IMR-90 (cell line): ENCODE data around the gene CHRD. TPM values are rescaled to one million over a fixed set of nuclear protein-coding genes. Genes with fewer than 3 reads are reported as not detected.

Experiments used
- ATAC-seq: fragments of 200-7000 bp; cut with Tn5 transposase; 2 replicates; pipeline ENCODE4 v1.9.1; 2020; ENCODE audit warnings: low read depth, mild to moderate bottlenecking, moderate library complexity
- BruUV-seq: library from RNA; stranded (reverse); fragments of 400-500 nt; replicated peaks from 2 replicates; lab custom pipeline; 2021; lab: Mats Ljungman, UMichigan
- CTCF ChIA-PET: fragments of 300-600 bp; formaldehyde crosslinking; extraction: SDS; loops from one replicate; lab custom pipeline; 2021; ENCODE audit warnings: antibody characterized with exemption; lab: Yijun Ruan, JAX
- POLR2A ChIA-PET: fragments of 300-600 bp; sonication (Branson Sonifier 250); formaldehyde crosslinking; loops from one replicate; lab custom pipeline; 2022; ENCODE audit warnings: antibody characterized with exemption; ENCODE audit not compliant: unreplicated experiment; lab: Charles Lee
- DNase-seq: peaks from one replicate; pipeline ENCODE4 v3.0.0; 2013
- H2AFZ ChIP-seq: replicated peaks from 2 replicates; pipeline ENCODE3; 2013; ENCODE audit warnings: low read length, mild to moderate bottlenecking; ENCODE audit not compliant: poor library complexity
- H2AK5ac ChIP-seq: 2 replicates; pipeline ENCODE4 v1.6.1; 2013; ENCODE audit warnings: low read depth, low read length, inconsistent platforms
- H2AK9ac ChIP-seq: replicated peaks from 2 replicates; pipeline ENCODE3; 2013; ENCODE audit warnings: mild to moderate bottlenecking, low read depth, low read length, moderate library complexity; ENCODE audit not compliant: poor library complexity
- H2BK120ac ChIP-seq: 2 replicates; pipeline ENCODE4 v1.6.1; 2013; ENCODE audit warnings: low read depth, low read length, inconsistent platforms
- H2BK15ac ChIP-seq: 3 replicates; pipeline ENCODE4 v1.6.1; 2013; ENCODE audit warnings: low read depth, low read length, inconsistent platforms
- H2BK20ac ChIP-seq: 2 replicates; pipeline ENCODE4 v1.6.1; 2013; ENCODE audit warnings: low read depth, mild to moderate bottlenecking, inconsistent platforms, low read length, moderate library complexity
- H2BK5ac ChIP-seq: 2 replicates; pipeline ENCODE4 v1.6.1; 2013; ENCODE audit warnings: mild to moderate bottlenecking, low read depth, low read length, inconsistent platforms; ENCODE audit not compliant: poor library complexity, severe bottlenecking
- H3K14ac ChIP-seq: replicated peaks from 2 replicates; pipeline ENCODE4 v1.6.1; 2013; ENCODE audit warnings: low read depth, low read length, inconsistent platforms
- H3K18ac ChIP-seq: 2 replicates; pipeline ENCODE4 v1.6.1; 2013; ENCODE audit warnings: low read depth, low read length, control low read depth
- H3K23ac ChIP-seq: 2 replicates; pipeline ENCODE4 v1.6.1; 2013; ENCODE audit warnings: low read depth, low read length, inconsistent platforms
- H3K27ac ChIP-seq: 2 replicates; pipeline ENCODE4 v1.5.1; 2013; ENCODE audit warnings: mild to moderate bottlenecking, control low read depth, low read length; ENCODE audit not compliant: insufficient read depth
- H3K27me3 ChIP-seq: 2 replicates; pipeline ENCODE4 v1.6.1; 2013; ENCODE audit warnings: low read length; ENCODE audit not compliant: control insufficient read depth, insufficient read depth
- H3K36me3 ChIP-seq: 2 replicates; pipeline ENCODE4 v1.6.1; 2013; ENCODE audit warnings: low read length, mixed read lengths; ENCODE audit not compliant: control insufficient read depth, insufficient read depth
- H3K4ac ChIP-seq: 2 replicates; pipeline ENCODE4 v1.6.1; 2013; ENCODE audit warnings: low read depth, low read length, inconsistent platforms
- H3K4me1 ChIP-seq: 2 replicates; pipeline ENCODE4 v1.6.1; 2013; ENCODE audit warnings: low read length, mixed read lengths; ENCODE audit not compliant: control insufficient read depth, insufficient read depth
- H3K4me2 ChIP-seq: 2 replicates; pipeline ENCODE4 v1.6.1; 2013; ENCODE audit warnings: low read depth, mild to moderate bottlenecking, control low read depth, low read length, moderate library complexity
- H3K4me3 ChIP-seq: 2 replicates; pipeline ENCODE4 v1.5.1; 2013; ENCODE audit warnings: low read depth, mild to moderate bottlenecking, control low read depth, low read length, moderate library complexity; ENCODE audit not compliant: insufficient read depth
- H3K56ac ChIP-seq: 2 replicates; pipeline ENCODE4 v1.6.1; 2013; ENCODE audit warnings: low read length, inconsistent platforms; ENCODE audit not compliant: insufficient read depth; ENCODE audit errors: extremely low read depth
- H3K79me1 ChIP-seq, 2 experiments: 2 replicates each; pipeline ENCODE4 v1.6.1; 2013; ENCODE audit warnings: low read length in 2 of 2, inconsistent platforms in 1 of 2, low read depth in 1 of 2
- H3K9ac ChIP-seq: 2 replicates; pipeline ENCODE4 v1.6.1; 2013; ENCODE audit warnings: low read depth, low read length, control low read depth
- H3K9me1 ChIP-seq: 2 replicates; pipeline ENCODE4 v1.6.1; 2013; ENCODE audit warnings: low read length, inconsistent platforms; ENCODE audit not compliant: insufficient read depth
- H3K9me3 ChIP-seq: 2 replicates; pipeline ENCODE4 v1.6.1; 2013; ENCODE audit warnings: low read length; ENCODE audit not compliant: control insufficient read depth, insufficient read depth
- H4K20me1 ChIP-seq: 2 replicates; pipeline ENCODE4 v1.6.1; 2013; ENCODE audit warnings: low read length, inconsistent platforms; ENCODE audit not compliant: insufficient read depth
- H4K5ac ChIP-seq: 2 replicates; pipeline ENCODE4 v1.6.1; 2013; ENCODE audit warnings: mild to moderate bottlenecking, low read depth, low read length, control low read depth
- H4K8ac ChIP-seq, 2 experiments: 2 replicates each; pipeline ENCODE4 v1.6.1; 2013; ENCODE audit warnings: low read depth in 2 of 2, low read length in 2 of 2, control low read depth in 1 of 2, inconsistent platforms in 1 of 2
- H4K91ac ChIP-seq: 2 replicates; pipeline ENCODE4 v1.6.1; 2013; ENCODE audit warnings: low read depth, low read length, inconsistent platforms; ENCODE audit not compliant: insufficient read depth
- BHLHE40 ChIP-seq: fragments of 150-350 bp; IDR thresholded peaks from 2 replicates; pipeline ENCODE4 v1.6.1; 2016; ENCODE audit warnings: mild to moderate bottlenecking, low read depth, low read length
- CEBPB ChIP-seq: IDR thresholded peaks from 2 replicates; pipeline ENCODE4 v1.6.1; 2012; ENCODE audit warnings: low read depth, low read length, improper control_type of control experiment
- CHD1 ChIP-seq: IDR thresholded peaks from 2 replicates; pipeline ENCODE4 v1.6.1; 2012; ENCODE audit warnings: low read depth, low read length, improper control_type of control experiment
- CTCF ChIP-seq: conservative IDR thresholded peaks from 2 replicates; pipeline ENCODE4 v1.5.1; 2012; ENCODE audit warnings: mild to moderate bottlenecking, low read depth, low read length, improper control_type of control experiment
- ELK1 ChIP-seq: fragments of 150-350 bp; IDR thresholded peaks from 2 replicates; pipeline ENCODE4 v1.6.1; 2016; ENCODE audit warnings: low read depth, mild to moderate bottlenecking, low read length, moderate library complexity, borderline replicate concordance
- FOS ChIP-seq: fragments of 150-350 bp; IDR thresholded peaks from 2 replicates; pipeline ENCODE4 v1.6.1; 2016; ENCODE audit warnings: low read depth, low read length
- MAFK ChIP-seq: IDR thresholded peaks from 2 replicates; pipeline ENCODE4 v1.6.1; 2012; ENCODE audit warnings: low read depth, low read length, improper control_type of control experiment
- MAZ ChIP-seq: IDR thresholded peaks from 2 replicates; pipeline ENCODE4 v1.6.1; 2012; ENCODE audit warnings: low read depth, mild to moderate bottlenecking, low read length, improper control_type of control experiment, moderate library complexity, borderline replicate concordance
- MXI1 ChIP-seq: IDR thresholded peaks from 2 replicates; pipeline ENCODE4 v1.6.1; 2012; ENCODE audit warnings: low read depth, mild to moderate bottlenecking, low read length, moderate library complexity, borderline replicate concordance
- NFE2L2 ChIP-seq: fragments of 150-350 bp; IDR thresholded peaks from 2 replicates; pipeline ENCODE4 v1.6.1; 2016; ENCODE audit warnings: low read depth, mild to moderate bottlenecking, low read length
- POLR2A ChIP-seq: IDR thresholded peaks from 2 replicates; pipeline ENCODE4 v1.6.1; 2012; ENCODE audit warnings: mild to moderate bottlenecking, low read depth, low read length
- RAD21 ChIP-seq: IDR thresholded peaks from 2 replicates; pipeline ENCODE4 v1.6.1; 2012; ENCODE audit warnings: low read length, improper control_type of control experiment
- RCOR1 ChIP-seq: IDR thresholded peaks from 2 replicates; pipeline ENCODE4 v1.6.1; 2012; ENCODE audit warnings: mild to moderate bottlenecking, low read length, improper control_type of control experiment; ENCODE audit not compliant: insufficient replicate concordance
- RFX5 ChIP-seq: IDR thresholded peaks from 2 replicates; pipeline ENCODE4 v1.8.0; 2012; ENCODE audit warnings: low read depth, mild to moderate bottlenecking, low read length, moderate library complexity
- SMC3 ChIP-seq: fragments of 150-350 bp; IDR thresholded peaks from 2 replicates; pipeline ENCODE4 v1.6.1; 2016; ENCODE audit warnings: low read depth, mild to moderate bottlenecking, antibody characterized with exemption, low read length, moderate library complexity
- USF2 ChIP-seq: fragments of 150-350 bp; IDR thresholded peaks from 2 replicates; pipeline ENCODE4 v1.6.1; 2017; ENCODE audit warnings: mild to moderate bottlenecking, antibody characterized with exemption, low read length, low read depth
- WGBS, 2 experiments: methylation state at CpG; one replicate each; pipeline versions ENCODE4 v1.1.5 to v1.1.7; 2013; ENCODE audit warnings: missing lambda C conversion rate in 2 of 2; ENCODE audit not compliant: insufficient read length in 1 of 2; ENCODE audit errors: extremely low coverage in 2 of 2; 5-methylcytosine and 5-hydroxymethylcytosine counted together
- dilution Hi-C: fragments of 300-500 bp; cut with HindIII; formaldehyde crosslinking; loops from one replicate; pipeline ENCODE4 v1.14.3; 2018; ENCODE audit warnings: low sequenced_read_pairs; ENCODE audit not compliant: unreplicated experiment
- in situ Hi-C: fragments of 300-500 bp; cut with MboI; formaldehyde crosslinking; loops from 3 replicates; pipeline ENCODE4 v1.14.3; 2019; ENCODE audit warnings: low sequenced_read_pairs, inconsistent platforms, mixed read lengths
- intact Hi-C: fragments of 100-400 bp; cut with micrococcal nuclease; formaldehyde crosslinking; loops from 2 replicates; pipeline ENCODE4 v1.10.0; 2022
- polyA plus RNA-seq, 3 experiments: library from polyadenylated mRNA; depleted of rRNA; stranded (reverse); fragments of >200 nt; gene quantifications; 2 replicates each; pipeline ENCODE4 v1.2.3, GENCODE V29; 2012; ENCODE audit warnings: low replicate concordance in 1 of 3
- total RNA-seq: library from RNA; depleted of rRNA; stranded (reverse); fragments of >200 nt; gene quantifications from 2 replicates; pipeline ENCODE4 v1.2.3, GENCODE V29; 2012

The CHRD gene
- total and polyA plus RNA-seq, 2 of the 4 experiments (the other 2 are of a cell fraction) = under 0.01 to 0.09 TPM

- H3K27ac ChIP-seq = no peak overlapping the region
- no peak overlapping the region for H4K5ac ChIP-seq
- H3K4me2 ChIP-seq = no peak overlapping the region
- H3K4me3 ChIP-seq = no peak overlapping the region
- no peak overlapping the region for H2BK20ac ChIP-seq
- no peak overlapping the region for H2AK9ac ChIP-seq
- no peaks in the 10 kb centered on the region for H3K4me1 ChIP-seq
- H3K79me1 ChIP-seq = no peaks in the 10 kb centered on the region
- no peak overlapping the region for H3K9ac ChIP-seq
- H3K14ac ChIP-seq = no peak overlapping the region
- ChIA-PET POLR2A (no interaction called here), CTCF (interaction anchor here (0.8 kb wide), 1 partner anchor 19 kb away, joined by 3 read pairs; no protein-coding TSS in a partner anchor)
- no peaks in the 10 kb centered on the region for H4K20me1 ChIP-seq
- in situ Hi-C loops = no loop called here
- H2BK120ac ChIP-seq = no peak overlapping the region
- ATAC-seq (no peak), DNase-seq (no peak)
- dilution Hi-C loops = no loop called here
- WGBS, 2 experiments = 83% methylated on average over 2 of the region's 3 CpGs; no CpG with 5 or more reads in 1 of the 2 experiments
- H3K56ac ChIP-seq = no peak overlapping the region
- H3K4ac ChIP-seq = no peak overlapping the region
- no TSS peak for BruUV-seq
- H3K9me1 ChIP-seq = no peaks in the 10 kb centered on the region
- H4K8ac ChIP-seq = no peak overlapping the region
- H2AFZ ChIP-seq = no peak overlapping the region
- H2BK15ac ChIP-seq = no peak overlapping the region
- TF ChIP-seq NFE2L2 (no peak), MAZ (no peak), BHLHE40 (no peak), MAFK (no peak), RAD21 (no peak), SMC3 (no peak), FOS (no peak), CTCF (no peak), ELK1 (no peak), MXI1 (no peak), RCOR1 (no peak), RFX5 (no peak), CHD1 (no peak), USF2 (no peak), CEBPB (no peak), POLR2A (no peak)
- intact Hi-C loops = no loop called here
- no peak overlapping the region for H2BK5ac ChIP-seq
- peaks cover 65% of the 10 kb centered on the region for H3K27me3 ChIP-seq
- no peaks in the 10 kb centered on the region for H3K36me3 ChIP-seq
- H4K91ac ChIP-seq = no peak overlapping the region
- no peak overlapping the region for H3K18ac ChIP-seq
- H2AK5ac ChIP-seq = no peak overlapping the region
- H3K23ac ChIP-seq = no peak overlapping the region
- no peaks in the 10 kb centered on the region for H3K9me3 ChIP-seq
These were observed 11.4 kb downstream of the CHRD start for GRCh38 chr3:184391266-184391665.
